Neural progenitor cell (in vitro differentiated cells): ENCODE results near the gene UBLCP1.
"Not testable (repeated sequence)": the region's sequence is repeated elsewhere in the genome, so short reads cannot be mapped to it uniquely, and the experiment has no call there.

Experiments
- EZH2 ChIP-seq: fragments of 200-600 bp; sonication (generic); IDR thresholded peaks from 2 replicates; pipeline ENCODE4 v1.6.1; 2017; ENCODE audit warnings: antibody characterized with exemption, mild to moderate bottlenecking, moderate library complexity
- TF ChIP-seq, protein P1 (sequence below): fragments of 200-600 bp; sonication (generic); IDR thresholded peaks from 2 replicates; pipeline ENCODE4 v1.5.1; 2017; ENCODE audit warnings: antibody characterized with exemption, mild to moderate bottlenecking

DNA sequence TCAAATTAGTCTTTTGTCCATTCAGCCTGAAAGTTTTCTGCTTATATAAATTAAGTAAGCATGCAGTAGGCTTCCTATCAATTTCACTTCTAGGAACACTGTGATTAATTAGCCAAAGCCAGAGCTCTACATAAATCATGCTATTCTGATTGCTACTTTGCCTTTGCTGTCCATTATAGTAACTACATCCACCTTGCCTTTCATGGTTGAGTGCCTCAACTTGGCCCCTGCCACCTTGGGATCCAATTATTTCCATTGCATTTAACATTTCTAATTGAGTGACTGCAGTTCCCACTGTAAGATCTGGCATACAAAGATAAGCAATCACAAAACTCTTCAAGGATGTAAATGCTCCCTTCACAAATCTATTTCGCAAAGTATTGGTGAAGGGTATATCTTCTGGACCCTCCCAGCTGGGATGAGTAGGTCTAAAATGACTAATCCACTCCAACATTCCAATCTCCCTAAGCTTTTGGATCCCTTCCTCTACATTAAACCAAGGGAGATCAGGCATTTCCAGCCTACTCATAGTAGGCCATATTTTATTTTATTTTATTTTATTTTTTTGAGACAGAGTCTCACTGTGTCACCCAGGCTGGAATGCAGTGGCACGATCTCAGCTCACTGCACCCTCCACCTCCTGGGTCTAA is 27.1 kb upstream of the UBLCP1 start:
- TF ChIP-seq, protein P1, sequence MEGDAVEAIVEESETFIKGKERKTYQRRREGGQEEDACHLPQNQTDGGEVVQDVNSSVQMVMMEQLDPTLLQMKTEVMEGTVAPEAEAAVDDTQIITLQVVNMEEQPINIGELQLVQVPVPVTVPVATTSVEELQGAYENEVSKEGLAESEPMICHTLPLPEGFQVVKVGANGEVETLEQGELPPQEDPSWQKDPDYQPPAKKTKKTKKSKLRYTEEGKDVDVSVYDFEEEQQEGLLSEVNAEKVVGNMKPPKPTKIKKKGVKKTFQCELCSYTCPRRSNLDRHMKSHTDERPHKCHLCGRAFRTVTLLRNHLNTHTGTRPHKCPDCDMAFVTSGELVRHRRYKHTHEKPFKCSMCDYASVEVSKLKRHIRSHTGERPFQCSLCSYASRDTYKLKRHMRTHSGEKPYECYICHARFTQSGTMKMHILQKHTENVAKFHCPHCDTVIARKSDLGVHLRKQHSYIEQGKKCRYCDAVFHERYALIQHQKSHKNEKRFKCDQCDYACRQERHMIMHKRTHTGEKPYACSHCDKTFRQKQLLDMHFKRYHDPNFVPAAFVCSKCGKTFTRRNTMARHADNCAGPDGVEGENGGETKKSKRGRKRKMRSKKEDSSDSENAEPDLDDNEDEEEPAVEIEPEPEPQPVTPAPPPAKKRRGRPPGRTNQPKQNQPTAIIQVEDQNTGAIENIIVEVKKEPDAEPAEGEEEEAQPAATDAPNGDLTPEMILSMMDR = not testable (repeated sequence)
- not testable (repeated sequence) for TF ChIP-seq EZH2
